GM21367 (cell line): Measurements from ENCODE around the gene SHISA5.
"Not testable (repeated sequence)": the region's sequence is repeated elsewhere in the genome, so short reads cannot be mapped to it uniquely, and the experiment has no call there.

Experiments used
- ATAC-seq: cut with Tn5 transposase; IDR thresholded peaks from one replicate; pipeline ENCODE4 v1.9.1; 2021; ENCODE audit not compliant: unreplicated experiment

Gene SHISA5, protein sequence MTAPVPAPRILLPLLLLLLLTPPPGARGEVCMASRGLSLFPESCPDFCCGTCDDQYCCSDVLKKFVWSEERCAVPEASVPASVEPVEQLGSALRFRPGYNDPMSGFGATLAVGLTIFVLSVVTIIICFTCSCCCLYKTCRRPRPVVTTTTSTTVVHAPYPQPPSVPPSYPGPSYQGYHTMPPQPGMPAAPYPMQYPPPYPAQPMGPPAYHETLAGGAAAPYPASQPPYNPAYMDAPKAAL

DNA sequence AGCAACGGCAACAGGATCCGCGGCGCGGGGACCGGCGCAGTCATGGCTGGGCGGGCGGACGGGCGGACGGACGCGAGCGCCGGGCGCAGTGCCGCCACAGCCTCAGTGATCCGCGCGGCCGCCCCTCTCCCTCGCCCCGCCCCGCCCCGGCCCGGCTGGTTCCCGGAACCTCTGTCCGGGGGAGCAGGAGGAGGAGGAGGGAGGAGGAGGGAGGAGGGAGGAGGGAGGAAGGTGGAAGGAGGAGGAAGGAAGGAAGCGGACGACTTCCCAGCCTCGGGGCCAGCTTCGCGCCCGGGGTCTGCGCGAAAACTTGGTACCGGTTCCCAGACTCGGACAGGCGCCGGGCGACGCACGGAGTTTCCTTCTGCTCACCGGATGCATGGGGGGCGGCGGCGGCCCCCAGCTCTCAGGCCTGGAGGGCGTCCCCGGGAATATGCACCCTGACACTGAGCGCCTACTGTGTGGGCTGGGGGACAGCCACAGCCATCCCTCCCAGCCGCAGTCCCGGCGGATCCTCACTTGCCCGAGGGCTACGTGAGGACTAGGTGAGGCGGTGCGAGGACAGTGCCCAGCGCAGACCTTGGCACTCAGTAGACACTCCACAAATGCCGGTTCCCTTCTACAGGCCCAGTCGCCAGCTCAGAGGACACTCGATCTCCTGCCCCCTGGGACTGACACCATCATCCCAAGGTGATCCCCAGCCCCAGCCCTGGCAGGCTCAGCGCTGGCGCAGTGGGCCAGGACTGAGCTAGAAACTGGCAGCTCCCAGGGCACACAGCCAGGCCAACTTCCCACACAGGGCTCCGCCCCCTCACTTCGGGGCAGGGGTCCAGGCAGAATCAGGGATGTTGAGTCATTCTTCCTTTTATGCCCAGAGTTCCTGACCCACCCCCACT is at the start of gene SHISA5:
Gene SHISA5 (minus strand): TSS at position 124 of the 896 bp plus-strand sequence. CDS start 80 bp downstream, at position 44.
- ATAC-seq = no peak

DNA sequence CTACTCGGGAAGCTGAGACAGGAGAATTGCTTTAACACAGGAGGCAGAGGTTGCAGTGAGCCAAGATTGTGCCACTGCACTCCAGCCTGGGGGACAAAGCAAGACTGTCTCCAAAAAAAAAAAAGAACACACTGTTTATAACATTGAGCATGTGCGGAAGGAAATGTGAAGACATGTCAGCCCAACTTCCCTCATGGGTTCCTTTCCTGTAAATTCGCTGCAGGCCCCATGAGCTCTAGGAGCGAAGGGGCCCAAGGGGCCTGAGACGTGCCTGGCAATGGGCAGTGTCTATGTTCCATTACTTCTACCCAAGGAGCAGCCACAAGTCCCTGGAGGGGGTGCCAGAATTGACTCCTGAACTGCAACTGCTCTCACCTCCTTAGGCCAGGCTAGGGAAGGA is 49.4 kb upstream of the SHISA5 start:
- ATAC-seq = no peak

DNA sequence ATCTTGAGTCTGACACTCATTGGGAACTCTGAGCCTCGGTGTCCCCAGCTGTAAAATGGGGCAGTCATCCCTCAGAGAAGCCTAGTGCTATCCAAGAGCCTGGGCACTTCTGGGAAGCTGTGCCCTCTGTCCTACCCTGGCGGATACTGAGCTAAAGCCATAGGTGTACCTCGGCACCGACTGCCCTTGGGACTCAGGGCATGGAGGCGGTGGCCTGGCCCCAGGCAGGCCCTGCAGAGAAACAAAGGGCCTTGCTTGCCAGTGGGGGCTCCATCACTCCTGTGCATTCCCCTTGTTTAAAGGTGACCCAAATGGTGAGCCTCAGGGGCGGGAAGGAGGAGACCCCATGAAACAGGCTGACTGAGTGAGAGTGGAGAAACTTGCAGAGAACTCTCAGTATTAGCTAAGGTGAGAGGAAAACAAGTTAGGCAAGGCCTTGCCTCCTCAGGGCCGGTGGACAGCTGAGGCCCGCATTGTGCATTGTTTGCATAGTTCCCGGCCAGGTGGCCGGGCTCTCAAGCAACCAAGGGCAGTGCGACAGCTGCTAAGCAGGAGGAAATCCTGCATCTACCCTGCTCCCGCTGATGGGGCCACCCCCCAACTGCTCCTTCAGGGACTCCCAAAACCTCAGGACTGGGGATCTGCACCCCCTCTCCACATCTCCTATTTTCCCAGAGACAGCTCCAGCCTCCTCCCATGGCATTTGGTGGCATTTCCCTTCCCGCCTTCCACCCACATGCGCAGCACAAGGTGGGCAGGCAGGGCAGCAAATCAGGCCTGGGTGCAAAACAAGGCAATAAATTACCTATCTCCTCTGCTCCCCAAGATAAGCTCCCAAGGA is 48.4 kb upstream of the SHISA5 start:
- no peak for ATAC-seq

DNA sequence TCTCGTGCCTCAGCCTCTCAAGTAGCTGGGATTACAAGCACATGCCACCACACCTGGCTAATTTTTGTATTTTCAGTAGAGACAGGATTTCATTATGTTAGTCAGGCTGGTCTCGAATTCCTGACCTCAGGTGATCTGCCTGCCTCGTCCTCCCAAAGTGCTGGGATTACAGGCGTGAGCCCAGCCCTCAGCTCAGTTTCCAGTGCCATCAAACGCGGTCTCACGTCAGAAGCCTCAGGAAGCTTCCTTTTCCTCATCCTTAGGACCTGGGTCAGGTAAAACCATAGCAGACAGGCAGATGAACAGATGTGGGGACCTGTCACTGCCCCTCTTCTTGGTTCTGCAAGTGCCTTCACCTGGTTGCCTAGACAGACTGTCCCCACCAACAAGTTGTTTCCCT is 47.7 kb upstream of the SHISA5 start:
- ATAC-seq = not testable (repeated sequence)

DNA sequence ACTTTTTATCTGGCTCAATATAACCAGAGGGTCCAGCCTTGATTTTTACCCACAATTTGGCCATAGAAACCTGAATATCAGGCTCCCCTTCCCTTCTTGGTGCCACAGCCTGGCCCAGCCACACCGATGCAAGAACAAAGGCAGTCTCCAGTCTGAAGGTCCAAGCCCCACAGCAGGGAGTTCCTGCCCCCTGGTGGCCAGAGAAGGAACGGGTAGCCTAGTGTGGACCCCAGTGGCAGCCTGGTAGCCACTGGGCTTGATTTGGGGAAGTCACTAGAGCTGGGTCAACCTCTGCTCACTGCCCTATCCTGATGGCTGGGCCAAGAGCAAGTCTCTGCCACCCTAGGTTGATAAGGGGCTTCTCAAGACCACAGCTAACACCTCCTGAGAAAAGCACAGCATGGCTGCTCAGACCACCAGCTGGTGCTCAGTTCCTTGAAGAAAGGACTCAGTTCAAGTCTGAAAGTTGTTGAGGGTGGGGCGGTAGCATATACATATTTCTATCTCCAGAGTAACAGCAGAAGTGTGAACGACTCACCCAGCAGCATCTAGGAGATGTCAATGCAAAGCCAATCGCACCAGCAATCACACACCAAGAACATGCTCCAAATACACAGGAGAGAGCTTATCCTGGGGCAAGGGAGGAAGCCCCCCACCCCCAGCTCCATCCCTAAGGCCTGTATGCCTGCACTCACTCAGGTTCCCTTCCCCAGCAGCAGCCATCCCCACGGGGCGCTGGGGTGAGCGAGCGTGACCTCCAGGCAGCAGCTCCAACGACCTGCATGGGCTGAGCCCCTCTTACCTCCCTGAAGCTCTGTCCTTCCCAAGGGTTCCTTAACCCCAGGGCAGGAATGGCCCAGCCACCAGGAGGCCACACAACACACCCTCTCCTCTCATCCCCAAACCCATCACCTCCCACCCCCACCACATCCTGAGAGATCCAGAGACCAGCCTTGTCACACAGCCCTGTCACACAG is 45.0 kb upstream of the SHISA5 start:
- no peak for ATAC-seq

DNA sequence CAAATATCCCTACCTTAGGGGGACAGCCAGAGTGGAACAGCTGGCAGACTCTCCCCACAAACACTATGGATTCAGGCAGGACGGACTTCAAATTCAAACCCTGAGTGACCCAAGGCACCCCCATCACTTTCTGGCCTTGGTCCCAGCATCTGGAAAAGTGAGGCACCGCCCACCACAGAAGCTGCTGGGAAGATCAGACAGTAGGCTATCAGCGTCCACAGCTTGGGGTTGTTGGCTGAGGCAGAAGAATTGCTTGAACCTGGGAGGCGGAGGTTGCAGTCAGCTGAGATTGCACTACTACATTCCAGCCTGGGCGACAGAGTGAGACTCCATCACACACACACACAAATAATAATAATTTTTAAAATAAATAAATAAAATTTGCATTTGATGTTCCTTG is 44.2 kb upstream of the SHISA5 start:
- ATAC-seq = no peak

DNA sequence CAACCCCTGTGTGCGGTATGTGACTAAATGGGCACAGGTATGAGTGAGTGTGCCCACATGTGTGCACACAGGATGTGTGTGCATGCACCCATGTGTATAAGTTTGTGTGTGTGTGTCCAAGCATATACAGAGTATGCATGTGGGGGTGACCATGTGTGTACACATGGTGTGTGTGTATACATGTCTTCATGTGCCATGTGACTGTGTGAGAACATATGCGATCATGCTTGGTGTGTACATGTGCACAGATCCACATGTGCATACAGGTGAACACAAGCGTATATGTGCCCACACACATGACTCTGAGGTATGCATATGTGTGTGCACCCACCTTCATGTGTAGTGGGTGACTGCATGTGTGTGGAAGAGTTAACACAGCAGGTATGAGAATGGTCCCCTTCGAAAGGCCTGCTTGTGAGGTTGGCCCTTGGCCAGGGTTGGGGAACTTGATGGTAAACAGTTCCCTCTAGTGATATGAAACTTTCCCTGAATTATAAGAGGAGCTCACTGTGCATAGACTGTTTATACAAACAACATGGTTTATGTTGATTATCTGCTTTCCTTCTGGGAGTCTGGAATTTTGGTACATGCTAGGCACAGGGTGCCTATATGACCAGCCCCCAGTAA is 42.3 kb upstream of the SHISA5 start:
- no peak for ATAC-seq

DNA sequence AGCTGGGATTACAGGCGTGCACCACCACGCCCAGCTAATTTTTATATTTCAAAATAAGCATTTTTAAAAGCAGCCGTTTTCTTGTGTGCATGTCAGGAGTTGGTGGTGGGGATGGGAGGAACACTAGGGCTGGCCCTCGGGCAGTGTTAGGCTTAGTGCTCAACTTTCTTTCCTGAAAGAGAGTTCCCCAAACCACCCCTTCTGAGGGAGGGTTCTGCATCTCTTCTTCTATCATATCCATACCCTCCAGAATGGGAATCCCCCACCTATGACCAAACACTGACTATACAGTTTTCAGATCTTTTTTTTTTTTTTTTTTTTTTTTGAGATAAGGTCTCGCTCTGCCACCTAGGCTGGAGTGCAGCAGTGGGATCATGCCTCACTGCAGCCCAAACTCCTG is 40.2 kb upstream of the SHISA5 start:
- no peak for ATAC-seq

DNA sequence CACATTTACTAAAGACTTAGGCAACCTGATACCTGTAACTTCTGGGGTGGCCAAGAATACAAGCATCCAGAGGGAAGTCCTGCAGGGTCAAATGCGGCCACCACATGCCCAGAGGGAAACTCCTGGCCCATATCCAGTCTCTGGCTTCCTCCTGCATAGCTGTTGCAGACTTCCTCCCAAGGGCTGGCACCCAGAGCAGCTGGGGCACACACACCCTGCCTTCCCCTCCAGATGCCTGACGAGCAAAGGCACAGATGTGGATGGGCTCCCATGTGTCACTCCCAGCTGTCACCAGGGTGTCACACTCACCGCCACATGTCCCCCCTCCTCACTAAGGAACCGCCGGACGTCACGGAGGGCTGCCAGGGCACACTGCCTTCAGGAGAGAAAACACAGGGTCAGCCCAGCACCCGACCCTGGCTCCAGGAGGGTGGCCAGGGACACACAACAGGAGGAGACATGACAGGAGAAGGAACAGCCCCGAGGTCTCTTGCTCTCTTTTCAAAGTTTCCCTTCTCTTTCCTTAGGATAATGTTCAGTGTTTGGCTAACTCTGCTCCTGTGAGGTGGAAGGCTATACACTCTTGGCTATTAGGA is 39.4 kb upstream of the SHISA5 start:
- ATAC-seq = no peak

DNA sequence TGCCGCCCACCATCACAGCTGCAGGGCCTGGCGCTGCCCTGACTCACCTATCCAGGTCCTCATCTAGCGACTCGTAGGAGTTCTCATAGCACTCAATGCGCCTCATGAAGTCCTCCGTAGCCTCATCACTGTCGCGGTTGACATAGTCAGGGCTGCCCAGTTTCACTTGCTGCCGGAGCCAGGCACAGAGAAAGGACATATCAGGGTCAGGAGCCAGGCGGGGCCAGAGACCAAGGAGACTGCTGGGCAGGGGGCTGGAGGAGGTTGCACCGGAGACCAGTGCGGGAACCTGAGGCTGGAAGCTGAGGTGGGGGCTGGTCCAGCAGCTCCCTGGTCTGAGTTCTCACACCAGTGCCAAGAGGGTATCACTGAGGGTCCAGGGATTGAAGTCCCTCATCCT is 34.5 kb upstream of the SHISA5 start:
- ATAC-seq = no peak

DNA sequence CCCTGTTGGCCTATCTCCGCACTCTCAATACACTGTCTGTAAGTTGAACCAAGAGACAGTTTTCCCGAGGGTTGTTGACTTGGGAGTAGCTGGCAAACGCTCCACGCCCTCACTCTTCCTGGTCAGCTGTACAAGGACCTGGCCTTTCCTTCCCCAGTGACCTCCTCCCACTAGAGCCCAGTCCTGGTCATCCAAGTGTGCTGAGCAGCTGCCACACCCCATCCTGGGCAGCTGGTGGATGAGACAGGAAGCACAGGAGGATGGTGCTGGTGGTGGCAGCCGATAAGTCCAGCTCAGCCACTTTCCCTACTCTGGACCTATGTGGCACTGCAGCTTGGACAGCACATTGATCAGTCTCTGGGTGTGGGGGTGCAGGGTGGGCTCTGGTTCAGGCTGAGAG is 32.8 kb upstream of the SHISA5 start:
- no peak for ATAC-seq

DNA sequence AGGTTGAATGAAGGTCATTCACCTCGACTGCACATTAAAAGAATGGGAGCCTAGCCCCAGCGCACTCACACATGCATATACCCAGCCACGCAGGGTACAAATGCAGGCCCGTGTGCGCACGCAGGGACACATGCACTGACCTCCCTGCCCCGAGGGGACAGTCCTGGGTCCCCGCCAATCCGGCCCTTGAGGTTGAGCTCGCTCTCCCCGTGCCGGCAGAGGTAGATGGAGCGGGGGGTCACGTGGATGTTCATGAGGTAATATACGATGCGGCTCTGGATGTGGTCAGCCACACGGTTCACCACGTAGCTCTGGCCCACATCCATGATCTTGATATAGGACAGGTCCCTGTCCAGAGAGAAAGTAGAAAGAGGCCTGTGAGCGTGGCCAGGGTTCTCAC is 32.1 kb upstream of the SHISA5 start:
- ATAC-seq = no peak

DNA sequence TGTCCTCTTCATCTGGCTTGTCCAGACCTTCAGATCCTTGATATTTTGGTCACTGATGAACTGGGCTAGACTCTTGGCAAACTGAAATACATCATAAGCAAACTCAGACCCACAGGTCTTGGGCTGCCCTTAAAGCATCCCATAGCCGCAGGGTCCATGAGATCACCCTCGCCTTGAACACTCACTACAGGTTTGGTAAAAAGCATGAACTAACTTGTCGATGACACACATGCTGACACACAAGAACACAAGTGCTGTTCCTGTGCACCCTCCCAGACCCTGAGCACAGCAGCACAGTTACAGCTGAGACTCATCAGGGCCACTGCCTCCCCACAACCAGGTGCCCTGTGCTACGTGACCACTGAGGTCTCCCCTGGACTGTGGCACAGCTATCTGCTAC is 31.6 kb upstream of the SHISA5 start:
- ATAC-seq = no peak

DNA sequence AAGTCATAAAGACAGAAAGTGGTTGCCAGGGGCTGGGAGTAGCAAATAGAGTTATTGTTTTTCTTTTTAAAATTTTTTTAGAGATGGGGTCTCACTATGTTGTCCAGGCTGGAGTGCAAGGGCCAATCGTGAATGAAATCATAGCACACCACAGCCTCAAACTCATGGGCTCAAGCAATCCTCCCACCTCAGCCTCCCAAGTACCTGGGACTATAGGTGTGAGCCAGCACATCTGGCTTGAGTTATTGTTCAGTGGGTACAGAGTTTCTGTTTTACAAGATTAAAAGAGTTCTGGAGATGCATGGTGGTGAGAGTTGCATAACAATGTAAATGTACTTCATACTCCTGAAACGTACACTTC is 29.0 kb upstream of the SHISA5 start:
- ATAC-seq = no peak

DNA sequence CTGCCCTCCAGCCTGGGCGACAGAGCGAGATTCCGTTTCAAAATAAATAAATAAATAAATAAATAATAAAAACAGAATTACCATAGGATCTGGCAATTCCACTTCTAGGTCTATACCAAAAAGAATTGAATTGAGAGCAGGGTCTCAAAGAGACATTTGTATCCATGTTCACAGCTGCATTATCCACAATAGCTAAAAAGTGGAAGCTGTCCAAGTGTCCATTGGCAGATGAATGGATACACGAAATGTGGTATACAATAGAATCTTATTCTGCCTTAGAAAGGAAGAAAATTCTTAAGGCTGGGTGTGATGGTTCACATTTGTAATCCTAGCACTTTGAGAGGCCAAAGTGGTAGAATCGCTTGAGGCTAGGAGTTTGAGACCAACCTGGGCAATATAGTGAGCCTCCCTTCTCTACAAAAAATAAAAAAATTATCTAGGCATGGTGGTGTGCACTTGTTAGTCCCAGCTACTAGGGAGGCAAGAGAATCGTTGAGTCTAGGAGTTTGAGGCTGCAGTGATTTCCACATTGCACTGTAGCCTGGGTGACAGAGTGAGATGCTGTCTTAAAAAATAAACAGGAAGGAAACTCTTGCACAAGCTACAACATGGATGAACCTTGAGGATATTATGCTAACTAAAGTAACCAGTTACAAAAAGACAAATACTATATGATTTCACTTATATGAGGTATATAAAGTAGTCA is 28.4 kb upstream of the SHISA5 start:
- no peak for ATAC-seq

DNA sequence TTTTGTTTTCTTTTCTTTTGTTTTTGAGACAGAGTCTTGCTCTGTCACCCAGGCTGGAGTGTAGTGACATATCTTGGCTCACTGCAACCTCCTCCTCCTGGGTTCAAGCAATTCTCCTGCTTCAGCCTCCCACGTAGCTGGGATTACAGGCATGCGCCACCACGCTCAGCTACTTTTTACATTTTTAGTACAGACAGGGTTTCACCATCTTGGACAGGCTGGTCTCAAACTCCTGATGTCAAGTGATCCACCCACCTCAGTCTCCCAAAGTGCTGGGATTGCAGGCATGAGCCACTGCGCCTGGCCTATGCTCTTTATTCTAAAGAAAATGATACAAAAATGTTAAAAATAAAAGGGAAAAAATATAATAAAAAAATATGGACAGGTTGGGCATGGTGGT is 26.7 kb upstream of the SHISA5 start:
- not testable (repeated sequence) for ATAC-seq

DNA sequence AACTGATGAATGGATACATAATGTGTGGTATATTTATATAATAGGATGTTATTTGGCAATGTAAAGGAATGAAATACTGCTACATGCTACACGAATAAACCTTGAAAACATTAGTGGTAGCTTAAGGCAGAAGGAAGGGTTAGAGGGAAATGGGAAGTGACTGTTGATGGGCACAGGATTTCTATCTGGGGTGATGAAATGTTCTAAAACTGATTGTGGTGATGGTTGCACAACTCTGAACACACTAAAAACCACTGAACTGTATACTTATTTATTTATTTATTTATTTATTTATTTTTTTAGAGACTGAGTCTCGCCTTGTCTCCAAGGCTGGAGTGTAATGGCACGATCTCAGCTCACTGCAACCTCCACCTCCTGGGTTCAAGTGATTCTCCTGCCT is 24.8 kb upstream of the SHISA5 start:
- no peak for ATAC-seq

DNA sequence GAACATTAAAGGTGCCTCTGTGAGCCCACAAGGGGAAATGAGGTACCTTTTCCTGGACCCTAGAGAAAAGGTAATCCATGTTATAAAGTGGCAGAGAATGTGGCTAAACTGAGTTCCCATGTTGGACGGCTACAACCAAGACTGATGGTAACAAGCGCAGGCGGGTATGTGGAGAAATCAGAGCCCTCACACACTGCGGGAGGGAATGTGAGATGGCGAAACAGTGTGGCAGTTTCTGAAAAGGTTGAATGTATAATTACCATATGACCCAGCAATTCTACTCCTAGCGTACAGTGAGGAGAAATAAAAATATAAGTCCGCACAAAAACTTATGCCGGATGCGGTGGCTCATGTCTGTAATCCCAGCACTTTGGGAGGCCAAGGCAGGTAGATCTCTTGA is 24.1 kb upstream of the SHISA5 start:
- ATAC-seq = no peak

DNA sequence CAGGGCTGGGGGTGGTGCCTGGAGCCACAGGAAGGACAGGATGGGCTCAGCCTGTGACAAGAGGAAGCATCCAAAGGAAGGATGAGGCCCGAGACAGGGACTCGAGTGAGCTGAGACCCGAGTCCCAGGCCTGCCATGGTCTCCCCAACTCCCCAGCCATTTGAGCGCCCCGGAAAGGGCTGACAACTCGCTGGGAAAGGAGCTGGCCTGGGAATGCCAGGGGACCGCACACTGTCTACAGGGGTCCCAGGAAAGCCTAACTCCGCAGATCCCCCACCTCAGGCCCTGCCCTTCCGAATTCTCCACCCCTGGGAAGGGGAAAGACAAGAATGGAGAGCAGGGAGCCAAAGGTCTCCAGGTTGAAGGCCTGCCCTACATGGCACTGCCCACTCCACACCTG is 21.0 kb upstream of the SHISA5 start:
- ATAC-seq = no peak
